Kidney (tissue), 14 donors: ENCODE data around the gene ATG10. TPM values are rescaled to one million over a fixed set of nuclear protein-coding genes. Genes with fewer than 3 reads are reported as not detected.
"Not testable (repeated sequence)": the region's sequence is repeated elsewhere in the genome, so short reads cannot be mapped to it uniquely, and the experiment has no call there.

Source experiments
- DNase-seq, 5 donors: peaks; one replicate each; pipeline ENCODE4 v3.0.0-alpha.2; 2013 to 2020
- FAIRE-seq: peaks from 2 replicates; lab custom pipeline; 2012; peaks lifted over from hg19 to GRCh38; lab: Jason Lieb, UNC
- H3K27ac ChIP-seq, 2 donors: one replicate each; pipeline ENCODE4 v1.7.0; 2013; ENCODE audit warnings: low read depth in 2 of 2, low read length in 2 of 2, inconsistent platforms in 1 of 2
- H3K27me3 ChIP-seq: one replicate; pipeline ENCODE4 v1.7.1; 2013; ENCODE audit warnings: low read length, inconsistent platforms; ENCODE audit not compliant: control insufficient read depth, insufficient read depth
- H3K36me3 ChIP-seq, 3 donors: one replicate each; pipeline versions ENCODE4 v1.7.0 to v1.7.1; 2013; ENCODE audit warnings: low read length in 3 of 3, control low read depth in 1 of 3, inconsistent platforms in 1 of 3; ENCODE audit not compliant: insufficient read depth in 3 of 3, control insufficient read depth in 2 of 3
- H3K4me1 ChIP-seq, 3 donors: one replicate each; pipeline versions ENCODE4 v1.7.0 to v1.7.1; 2013; ENCODE audit warnings: low read length in 3 of 3, inconsistent platforms in 1 of 3, low read depth in 1 of 3; ENCODE audit not compliant: control insufficient read depth in 2 of 3, insufficient read depth in 2 of 3
- H3K4me3 ChIP-seq, 3 donors: one replicate each; pipeline versions ENCODE4 v1.7.0 to v1.8.1; 2013; ENCODE audit warnings: low read length in 3 of 3, control low read depth in 1 of 3, inconsistent platforms in 1 of 3
- H3K9ac ChIP-seq, 3 donors: one replicate each; pipeline versions ENCODE4 v1.7.0 to v1.7.1; 2013; ENCODE audit warnings: low read length in 3 of 3, control low read depth in 1 of 3, inconsistent platforms in 1 of 3
- H3K9me3 ChIP-seq, 3 donors: one replicate each; pipeline versions ENCODE4 v1.7.0 to v1.7.1; 2013; ENCODE audit warnings: low read length in 3 of 3, control low read depth in 1 of 3, inconsistent platforms in 1 of 3; ENCODE audit not compliant: control insufficient read depth in 2 of 3, insufficient read depth in 1 of 3
- intact Hi-C: fragments of 100-400 bp; cut with DNase I; formaldehyde crosslinking; loops from one replicate; pipeline ENCODE4 v1.11.1; 2022
- polyA plus RNA-seq: library from polyadenylated mRNA; stranded (reverse); fragments of 350-450 nt; fragmentation: Illumina TruSeq; extraction: RNeasy Lipid Tissue Mini Kit (QIAGEN cat#74804); gene quantifications from one replicate; pipeline ENCODE4 v1.2.3, GENCODE V29; 2014; ENCODE audit warnings: low read depth, low replicate concordance; ENCODE audit not compliant: insufficient read depth
- total RNA-seq: library from RNA; stranded (reverse); fragmentation: NEBNext Ultra II Directional; extraction: Animal tissue kit (Norgen Biotek cat#: 25700); gene quantifications from one replicate; pipeline ENCODE4 v1.2.1, GENCODE V29; 2021
- TF ChIP-seq, protein P1 (sequence below): IDR thresholded peaks from 3 replicates; pipeline ENCODE4 v1.5.1; 2012; ENCODE audit warnings: mild to moderate bottlenecking, moderate library complexity, borderline replicate concordance; ENCODE audit not compliant: insufficient read depth; ENCODE audit errors: extremely low read depth
- donor health status: control.
- donor health status: control.
- donor health status: control.
- donor health status: control.
- donor health status: control.
- donor health status: DM: yes; HTN: yes; CAD: no.
- donor health status: Normal renal cell carcinoma (clear cell type).

ATG10 gene
- total and polyA plus RNA-seq, 2 donors from 2014 or later, result 8.6 to 8.7 TPM

DNA sequence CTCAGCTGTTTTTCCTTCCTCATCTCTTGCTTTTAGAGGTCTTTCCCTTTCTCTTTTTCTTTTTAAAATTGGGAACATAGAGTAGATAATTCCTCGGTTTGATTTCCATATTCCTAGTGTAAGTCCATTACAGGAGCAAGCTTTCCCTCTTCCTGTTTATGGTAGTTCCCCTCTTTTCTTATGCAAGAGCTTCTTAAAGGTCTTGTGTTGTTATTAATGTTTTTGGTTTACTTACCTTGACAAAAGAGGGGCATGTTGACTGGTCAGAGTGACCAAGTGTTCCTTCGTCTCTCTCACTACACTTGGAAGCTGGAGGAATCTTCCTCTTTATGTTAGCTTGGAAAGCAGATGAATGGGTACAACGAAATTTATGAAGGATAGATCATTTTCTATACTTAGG lies 8.3 kb downstream of the ATG10 start:
- DNase-seq (no peak), FAIRE-seq (no peak)
- H3K36me3 ChIP-seq, result peaks cover 0 to 2% (median 2%) of the 10 kb centered on the region in 3 donors
- no peak overlapping the region for H3K4me3 ChIP-seq
- no peak overlapping the region for H3K9ac ChIP-seq
- H3K27ac ChIP-seq, result no peak overlapping the region
- H3K27me3 ChIP-seq, result no peaks in the 10 kb centered on the region
- intact Hi-C loops, result no loop called here
- TF ChIP-seq, protein P1, sequence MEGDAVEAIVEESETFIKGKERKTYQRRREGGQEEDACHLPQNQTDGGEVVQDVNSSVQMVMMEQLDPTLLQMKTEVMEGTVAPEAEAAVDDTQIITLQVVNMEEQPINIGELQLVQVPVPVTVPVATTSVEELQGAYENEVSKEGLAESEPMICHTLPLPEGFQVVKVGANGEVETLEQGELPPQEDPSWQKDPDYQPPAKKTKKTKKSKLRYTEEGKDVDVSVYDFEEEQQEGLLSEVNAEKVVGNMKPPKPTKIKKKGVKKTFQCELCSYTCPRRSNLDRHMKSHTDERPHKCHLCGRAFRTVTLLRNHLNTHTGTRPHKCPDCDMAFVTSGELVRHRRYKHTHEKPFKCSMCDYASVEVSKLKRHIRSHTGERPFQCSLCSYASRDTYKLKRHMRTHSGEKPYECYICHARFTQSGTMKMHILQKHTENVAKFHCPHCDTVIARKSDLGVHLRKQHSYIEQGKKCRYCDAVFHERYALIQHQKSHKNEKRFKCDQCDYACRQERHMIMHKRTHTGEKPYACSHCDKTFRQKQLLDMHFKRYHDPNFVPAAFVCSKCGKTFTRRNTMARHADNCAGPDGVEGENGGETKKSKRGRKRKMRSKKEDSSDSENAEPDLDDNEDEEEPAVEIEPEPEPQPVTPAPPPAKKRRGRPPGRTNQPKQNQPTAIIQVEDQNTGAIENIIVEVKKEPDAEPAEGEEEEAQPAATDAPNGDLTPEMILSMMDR, result no peak
- no peaks in the 10 kb centered on the region for H3K9me3 ChIP-seq
- H3K4me1 ChIP-seq, result no peaks in the 10 kb centered on the region

DNA sequence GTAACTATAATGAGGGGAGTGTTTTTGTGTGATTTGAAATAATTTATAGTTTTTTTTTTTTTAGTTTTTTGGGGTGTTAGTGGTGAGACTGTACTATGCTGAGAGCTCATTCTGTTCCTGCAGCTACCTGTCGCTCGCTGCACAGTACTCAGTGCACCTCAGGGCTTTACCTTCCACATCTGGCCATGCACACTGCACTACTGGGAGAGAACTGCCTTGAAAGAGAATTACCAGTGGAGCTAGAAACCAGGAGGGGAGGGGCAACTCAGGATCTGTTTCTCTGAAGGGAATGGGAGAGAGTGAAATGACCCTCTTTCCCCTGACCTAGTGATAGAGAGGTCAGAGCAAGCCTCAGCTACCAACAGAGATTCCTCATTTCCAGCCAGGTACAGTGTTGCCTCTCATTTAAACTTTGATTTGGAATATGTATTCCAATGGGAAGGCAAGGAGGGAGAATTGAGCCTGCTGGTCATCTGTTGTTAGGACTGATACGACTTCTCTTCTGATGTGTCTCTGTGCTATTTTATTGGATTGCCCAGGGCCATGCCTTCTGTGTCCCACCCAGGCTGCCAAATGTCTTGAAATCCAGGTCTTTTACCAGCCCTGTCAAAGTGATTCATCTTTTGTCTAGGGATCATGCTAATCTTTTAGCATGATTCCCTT lies 8.9 kb downstream of the ATG10 start:
- TF ChIP-seq, protein P1, result no peak
- FAIRE-seq, result no peak

DNA sequence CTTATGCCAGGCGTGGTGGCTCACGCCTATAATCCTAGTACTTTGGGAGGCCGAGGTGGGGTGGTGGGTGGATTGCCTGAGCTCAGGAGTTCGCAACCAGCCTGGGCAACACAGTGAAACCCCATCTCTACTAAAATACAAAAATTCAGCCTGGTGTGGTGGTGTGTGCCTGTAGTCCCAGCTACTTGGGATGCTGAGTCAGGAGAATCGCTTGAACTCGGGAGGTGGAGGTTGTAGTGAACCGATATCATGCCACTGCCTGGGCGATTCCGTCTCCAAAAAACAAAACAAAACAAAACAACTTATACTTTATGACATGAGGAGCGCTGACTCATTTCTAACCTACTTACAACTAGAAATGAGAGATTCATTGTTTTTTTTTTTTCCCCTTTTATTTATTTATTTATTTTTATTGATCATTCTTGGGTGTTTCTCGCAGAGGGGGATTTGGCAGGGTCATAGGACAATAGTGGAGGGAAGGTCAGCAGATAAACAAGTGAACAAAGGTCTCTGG lies 10.4 kb downstream of the ATG10 start:
- H3K27me3 ChIP-seq, H3K4me3 ChIP-seq, H3K4me1 ChIP-seq, H3K9ac ChIP-seq, DNase-seq, H3K9me3 ChIP-seq, intact Hi-C loops, H3K27ac ChIP-seq, FAIRE-seq, H3K36me3 ChIP-seq: not testable (repeated sequence)

More for the DNA sequence above, 8.9 kb downstream of the ATG10 start:
- Histone ChIP-seq H3K9me3 (no peaks in the 10 kb centered on the region), H3K27ac (no peak overlapping the region), H3K4me3 (no peak overlapping the region), H3K4me1 (no peaks in the 10 kb centered on the region), H3K9ac (no peak overlapping the region), H3K36me3 (peaks cover 0 to 2% (median 2%) of the 10 kb centered on the region in 3 donors), H3K27me3 (no peaks in the 10 kb centered on the region)
- DNase-seq, result no peak
- intact Hi-C loops, result no loop called here

DNA sequence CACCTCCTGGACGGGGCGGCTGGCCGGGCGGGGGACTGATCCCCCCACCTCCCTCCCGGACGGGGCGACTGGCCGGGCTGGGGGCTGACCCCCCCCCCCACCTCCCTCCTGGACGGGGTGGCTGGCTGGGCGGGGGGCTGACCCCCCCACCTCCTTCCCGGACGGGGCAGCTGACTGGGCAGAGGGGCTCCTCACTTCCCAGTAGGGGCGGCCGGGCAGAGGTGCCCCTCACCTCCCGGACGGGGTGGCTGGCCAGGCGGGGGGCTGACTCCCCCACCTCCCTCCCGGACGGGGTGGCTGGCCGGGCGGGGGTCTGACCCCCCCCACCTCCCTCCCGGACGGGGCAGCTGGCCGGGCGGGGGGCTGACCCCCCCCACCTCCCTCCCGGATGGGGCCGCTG lies 11.3 kb downstream of the ATG10 start:
- H3K4me1 ChIP-seq, H3K27ac ChIP-seq, H3K27me3 ChIP-seq, intact Hi-C loops, H3K4me3 ChIP-seq, H3K9ac ChIP-seq, H3K9me3 ChIP-seq, H3K36me3 ChIP-seq, FAIRE-seq: not testable (repeated sequence)
- DNase-seq, result peak in 1 of 5 donors; percentile 57

DNA sequence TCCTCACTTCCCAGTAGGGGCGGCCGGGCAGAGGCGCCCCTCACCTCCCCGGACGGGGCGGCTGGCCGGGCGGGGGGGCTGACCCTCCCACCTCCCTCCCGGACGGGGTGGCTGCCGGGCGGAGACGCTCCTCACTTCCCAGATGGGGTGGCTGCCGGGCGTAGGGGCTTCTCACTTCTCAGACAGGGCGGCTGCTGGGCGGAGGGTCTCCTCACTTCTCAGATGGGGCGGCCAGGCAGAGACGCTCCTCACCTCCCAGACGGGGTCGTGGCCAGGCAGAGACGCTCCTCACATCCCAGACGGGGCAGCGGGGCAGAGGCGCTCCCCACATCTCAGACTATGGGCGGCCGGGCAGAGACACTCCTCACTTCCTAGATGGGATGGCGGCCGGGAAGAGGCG lies 11.7 kb downstream of the ATG10 start:
- H3K27me3 ChIP-seq, H3K9ac ChIP-seq, H3K27ac ChIP-seq, intact Hi-C loops, H3K9me3 ChIP-seq, H3K4me3 ChIP-seq, H3K36me3 ChIP-seq, H3K4me1 ChIP-seq, FAIRE-seq: not testable (repeated sequence)
- DNase-seq, result peak in 1 of 5 donors; percentile 69
